SK-N-SH (cell line): ENCODE results near the gene FBXW10B.
"Not testable (repeated sequence)": the region's sequence is repeated elsewhere in the genome, so short reads cannot be mapped to it uniquely, and the experiment has no call there.

Experiments used
- EZH2phosphoT487 ChIP-seq: fragments of 200-600 bp; sonication (generic); IDR thresholded peaks from 2 replicates; pipeline ENCODE4 v1.6.1; 2017; ENCODE audit warnings: low read depth, mixed run types, mild to moderate bottlenecking, antibody characterized with exemption, moderate library complexity, borderline replicate concordance
- POLR2AphosphoS5 ChIP-seq: IDR thresholded peaks from 2 replicates; pipeline ENCODE4 v1.6.1; 2012; ENCODE audit warnings: low read depth, low read length
- SMC3 ChIP-seq: IDR thresholded peaks from 2 replicates; pipeline ENCODE4 v1.6.1; 2012; ENCODE audit warnings: low read depth, low read length, improper control_type of control experiment
- TEAD4 ChIP-seq: IDR thresholded peaks from 2 replicates; pipeline ENCODE4 v1.4.0; 2012; ENCODE audit warnings: mild to moderate bottlenecking, borderline replicate concordance; ENCODE audit not compliant: insufficient read depth
- YY1 ChIP-seq: IDR thresholded peaks from 2 replicates; pipeline ENCODE4 v1.4.0; 2012; ENCODE audit warnings: low read depth, mild to moderate bottlenecking
- TF ChIP-seq, protein P1 (sequence below): fragments of 200-600 bp; sonication (generic); IDR thresholded peaks from 2 replicates; pipeline ENCODE4 v1.6.1; 2017; ENCODE audit warnings: antibody characterized with exemption, mild to moderate bottlenecking, moderate library complexity
- TF ChIP-seq, protein P2 (sequence below): IDR thresholded peaks from 2 replicates; pipeline ENCODE4 v1.4.0; 2012; ENCODE audit warnings: low read depth, borderline replicate concordance

DNA sequence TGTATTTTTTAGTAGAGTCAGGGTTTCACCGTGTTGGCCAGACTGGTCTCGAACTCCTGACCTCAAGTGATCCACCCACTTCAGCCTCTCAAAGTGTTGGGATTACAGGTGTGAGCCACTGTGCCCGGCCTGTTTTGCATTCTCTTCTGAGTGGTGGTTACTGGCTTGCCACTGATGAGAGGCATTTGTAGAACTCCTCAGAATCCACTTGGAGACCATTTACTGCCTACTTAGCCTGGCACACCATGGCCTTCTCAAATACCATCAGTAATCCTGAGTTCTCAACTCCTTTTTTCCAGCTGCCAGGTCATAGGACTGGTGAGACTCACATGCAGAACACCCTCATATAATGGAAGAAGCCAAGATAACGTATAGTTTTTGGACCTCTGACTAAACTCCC is 22.5 kb upstream of the FBXW10B start:
- TF ChIP-seq, protein P1, sequence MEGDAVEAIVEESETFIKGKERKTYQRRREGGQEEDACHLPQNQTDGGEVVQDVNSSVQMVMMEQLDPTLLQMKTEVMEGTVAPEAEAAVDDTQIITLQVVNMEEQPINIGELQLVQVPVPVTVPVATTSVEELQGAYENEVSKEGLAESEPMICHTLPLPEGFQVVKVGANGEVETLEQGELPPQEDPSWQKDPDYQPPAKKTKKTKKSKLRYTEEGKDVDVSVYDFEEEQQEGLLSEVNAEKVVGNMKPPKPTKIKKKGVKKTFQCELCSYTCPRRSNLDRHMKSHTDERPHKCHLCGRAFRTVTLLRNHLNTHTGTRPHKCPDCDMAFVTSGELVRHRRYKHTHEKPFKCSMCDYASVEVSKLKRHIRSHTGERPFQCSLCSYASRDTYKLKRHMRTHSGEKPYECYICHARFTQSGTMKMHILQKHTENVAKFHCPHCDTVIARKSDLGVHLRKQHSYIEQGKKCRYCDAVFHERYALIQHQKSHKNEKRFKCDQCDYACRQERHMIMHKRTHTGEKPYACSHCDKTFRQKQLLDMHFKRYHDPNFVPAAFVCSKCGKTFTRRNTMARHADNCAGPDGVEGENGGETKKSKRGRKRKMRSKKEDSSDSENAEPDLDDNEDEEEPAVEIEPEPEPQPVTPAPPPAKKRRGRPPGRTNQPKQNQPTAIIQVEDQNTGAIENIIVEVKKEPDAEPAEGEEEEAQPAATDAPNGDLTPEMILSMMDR = not testable (repeated sequence)
- TF ChIP-seq POLR2AphosphoS5, TEAD4, EZH2phosphoT487, SMC3, YY1: not testable (repeated sequence)
- TF ChIP-seq, protein P2, sequence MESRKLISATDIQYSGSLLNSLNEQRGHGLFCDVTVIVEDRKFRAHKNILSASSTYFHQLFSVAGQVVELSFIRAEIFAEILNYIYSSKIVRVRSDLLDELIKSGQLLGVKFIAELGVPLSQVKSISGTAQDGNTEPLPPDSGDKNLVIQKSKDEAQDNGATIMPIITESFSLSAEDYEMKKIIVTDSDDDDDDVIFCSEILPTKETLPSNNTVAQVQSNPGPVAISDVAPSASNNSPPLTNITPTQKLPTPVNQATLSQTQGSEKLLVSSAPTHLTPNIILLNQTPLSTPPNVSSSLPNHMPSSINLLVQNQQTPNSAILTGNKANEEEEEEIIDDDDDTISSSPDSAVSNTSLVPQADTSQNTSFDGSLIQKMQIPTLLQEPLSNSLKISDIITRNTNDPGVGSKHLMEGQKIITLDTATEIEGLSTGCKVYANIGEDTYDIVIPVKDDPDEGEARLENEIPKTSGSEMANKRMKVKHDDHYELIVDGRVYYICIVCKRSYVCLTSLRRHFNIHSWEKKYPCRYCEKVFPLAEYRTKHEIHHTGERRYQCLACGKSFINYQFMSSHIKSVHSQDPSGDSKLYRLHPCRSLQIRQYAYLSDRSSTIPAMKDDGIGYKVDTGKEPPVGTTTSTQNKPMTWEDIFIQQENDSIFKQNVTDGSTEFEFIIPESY = not testable (repeated sequence)
